Measurements from ENCODE around the gene DNAJC9.

- TF ChIP-seq CTCF (IDR thresholded peaks at IDR 0.05 in 8 of 11, conservative IDR thresholded peaks at IDR 0.05 in 3 of 11) (no peak), POLR2AphosphoS5 (IDR thresholded peaks at IDR 0.05) (no peak), POLR2A (IDR thresholded peaks at IDR 0.05) (no peak)
These were observed 31.3 kb downstream of the DNAJC9 start for GRCh38 chr10:73215749-73216148.
